NT2/D1 (cell line): ENCODE measurements around the gene INO80.

Experiments used
- YY1 ChIP-seq: IDR thresholded peaks from 2 replicates; pipeline ENCODE4 v1.6.1; 2011; ENCODE audit not compliant: insufficient read length, insufficient read depth
- ZNF274 ChIP-seq: IDR thresholded peaks from 2 replicates; pipeline ENCODE4 v1.6.1; 2011; ENCODE audit warnings: mild to moderate bottlenecking, low read depth, low read length

- TF ChIP-seq ZNF274 (no peak), YY1 (no peak)
These were observed 95.3 kb downstream of the INO80 start for GRCh38 chr15:41020829-41021228.
